Neural crest cell (in vitro differentiated cells): ENCODE results near the gene IZUMO1. TPM values are rescaled to one million over a fixed set of nuclear protein-coding genes. Genes with fewer than 3 reads are reported as not detected.

ENCODE experiments used
- DNase-seq: peaks from one replicate; pipeline ENCODE4 v3.0.0; 2021; ENCODE audit warnings: low read depth, mixed read lengths, low spot score
- H3K27ac Mint-ChIP-seq: one replicate; pipeline ENCODE4 v1.8.0; 2021; ENCODE audit warnings: mild to moderate bottlenecking, mixed read lengths; ENCODE audit not compliant: unreplicated experiment
- H3K27me3 Mint-ChIP-seq: 2 replicates; pipeline ENCODE4 v1.8.0; 2021; ENCODE audit warnings: low read depth, mild to moderate bottlenecking, mixed read lengths
- H3K36me3 Mint-ChIP-seq: 2 replicates; pipeline ENCODE4 v1.8.0; 2021; ENCODE audit warnings: low read depth, mild to moderate bottlenecking, mixed read lengths
- H3K4me1 Mint-ChIP-seq: 2 replicates; pipeline ENCODE4 v1.8.0; 2021; ENCODE audit warnings: mixed read lengths
- H3K4me3 Mint-ChIP-seq: one replicate; pipeline ENCODE4 v1.8.0; 2021; ENCODE audit warnings: mild to moderate bottlenecking, mixed read lengths
- H3K9me3 Mint-ChIP-seq: 2 replicates; pipeline ENCODE4 v1.8.0; 2021; ENCODE audit warnings: mixed read lengths
- CTCF ChIP-seq: fragments of 200-600 bp; sonication (generic); conservative IDR thresholded peaks from 2 replicates; pipeline ENCODE4 v1.5.0; 2021; ENCODE audit warnings: antibody characterized with exemption, mild to moderate bottlenecking
- total RNA-seq: library from RNA; stranded (reverse); gene quantifications from 2 replicates; pipeline ENCODE4 v1.2.1, GENCODE V29; 2021

Gene IZUMO1
- total RNA-seq, 1 donor from 2014 or later: 0.23 TPM

GRCh38 chr19:48714759-48715675 lies 31.7 kb downstream of the IZUMO1 start:
- Mint-ChIP-seq H3K4me3 (peak overlapping the region; percentile 92), H3K4me1 (peaks cover 38% of the 10 kb centered on the region), H3K36me3 (no peaks in the 10 kb centered on the region), H3K27me3 (no peaks in the 10 kb centered on the region), H3K27ac (peak overlapping the region; percentile 92), H3K9me3 (no peaks in the 10 kb centered on the region)
- TF ChIP-seq CTCF: no peak
- DNase-seq: no peak

- peak; percentile 98 for DNase-seq
- peaks cover 33% of the 10 kb centered on the region for H3K4me1 Mint-ChIP-seq
- no peaks in the 10 kb centered on the region for H3K36me3 Mint-ChIP-seq
- peak overlapping the region; percentile 92 for H3K4me3 Mint-ChIP-seq
- no peaks in the 10 kb centered on the region for H3K9me3 Mint-ChIP-seq
- no peak for TF ChIP-seq CTCF
- peak overlapping the region; percentile 92 for H3K27ac Mint-ChIP-seq
- H3K27me3 Mint-ChIP-seq: no peaks in the 10 kb centered on the region
These were observed 32.6 kb downstream of the IZUMO1 start for GRCh38 chr19:48713864-48714755.

GRCh38 chr19:48713041-48713863 lies 33.5 kb downstream of the IZUMO1 start:
- DNase-seq: no peak
- Mint-ChIP-seq H3K4me1 (peaks cover 31% of the 10 kb centered on the region), H3K9me3 (no peaks in the 10 kb centered on the region), H3K27ac (no peak overlapping the region), H3K27me3 (peaks cover 4% of the 10 kb centered on the region), H3K4me3 (peak overlapping the region; percentile 92), H3K36me3 (no peaks in the 10 kb centered on the region)
- TF ChIP-seq CTCF: peak; percentile 51

GRCh38 chr19:48711106-48711662 lies 35.5 kb downstream of the IZUMO1 start:
- Mint-ChIP-seq H3K9me3 (no peaks in the 10 kb centered on the region), H3K4me1 (peaks cover 22% of the 10 kb centered on the region), H3K36me3 (no peaks in the 10 kb centered on the region), H3K4me3 (peak overlapping the region; percentile 59), H3K27ac (no peak overlapping the region), H3K27me3 (peaks cover 4% of the 10 kb centered on the region)
- no peak for TF ChIP-seq CTCF
- no peak for DNase-seq
